ENCODE results near the gene MOK.

The MOK gene

DNA sequence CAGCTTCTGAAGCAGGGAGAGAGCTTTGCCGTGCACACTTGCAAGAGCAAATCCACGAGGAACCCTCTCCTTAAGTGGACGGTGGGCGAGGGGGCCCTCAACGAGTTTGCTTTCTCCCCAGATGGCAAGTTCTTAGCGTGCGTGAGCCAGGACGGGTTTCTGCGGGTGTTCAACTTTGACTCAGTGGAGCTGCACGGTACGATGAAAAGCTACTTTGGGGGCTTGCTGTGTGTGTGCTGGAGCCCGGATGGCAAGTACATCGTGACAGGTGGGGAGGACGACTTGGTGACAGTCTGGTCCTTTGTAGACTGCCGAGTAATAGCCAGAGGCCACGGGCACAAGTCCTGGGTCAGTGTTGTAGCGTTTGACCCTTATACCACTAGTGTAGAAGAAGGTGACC lies 96.2 kb downstream of the MOK start:
- no peak for DNase-seq (ENCODE audit: low read depth in 2 of 2, low spot score in 1 of 2)

DNA sequence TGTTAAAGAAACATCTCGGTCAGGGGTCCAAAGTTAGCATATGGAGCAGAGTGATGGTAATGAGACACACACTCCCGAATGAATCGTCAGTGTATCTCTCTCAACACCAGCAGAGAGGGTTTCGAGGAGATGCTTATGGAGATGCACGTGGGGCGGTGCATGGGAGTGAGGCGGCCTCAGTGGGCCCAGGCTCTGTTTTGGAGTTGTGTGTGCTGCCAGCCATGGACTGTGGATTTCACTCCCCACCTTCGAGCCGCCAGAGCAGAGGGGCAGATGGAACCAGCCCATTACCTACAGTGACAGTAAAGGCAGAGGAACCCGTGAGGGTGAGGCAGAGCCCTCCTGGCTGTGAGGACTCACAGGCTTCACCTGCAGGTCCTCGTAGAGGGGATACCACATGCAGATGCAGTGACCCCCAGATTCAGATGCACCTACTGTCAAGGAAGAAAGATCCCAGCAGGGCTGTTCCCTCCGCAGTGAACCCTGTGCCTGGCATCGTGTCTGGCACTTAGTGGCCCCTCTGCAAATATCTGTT lies 97.1 kb downstream of the MOK start:
- no peak for DNase-seq (ENCODE audit: low read depth in 2 of 2, low spot score in 1 of 2)

DNA sequence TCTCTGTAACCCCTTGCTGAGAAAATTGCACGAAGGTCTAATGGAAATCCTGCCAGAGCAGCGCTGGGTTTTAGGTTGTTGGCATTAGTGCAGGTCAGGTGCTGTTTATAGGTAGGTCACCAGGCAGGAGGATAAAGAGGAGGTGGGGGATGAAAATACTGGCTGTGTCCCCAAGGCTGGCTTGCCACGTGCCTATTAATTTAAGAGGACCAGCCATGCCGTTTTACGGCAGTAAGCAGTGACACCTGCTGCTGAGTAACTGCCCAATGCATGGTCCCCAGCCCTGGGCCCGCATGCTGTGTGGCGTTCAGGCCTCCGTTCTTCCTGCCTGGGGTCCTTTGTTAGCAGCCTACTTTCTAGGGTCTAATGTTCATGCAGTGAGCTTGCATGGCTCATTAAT lies 98.0 kb downstream of the MOK start:
- DNase-seq (ENCODE audit: low read depth in 2 of 2, low spot score in 1 of 2): no peak

DNA sequence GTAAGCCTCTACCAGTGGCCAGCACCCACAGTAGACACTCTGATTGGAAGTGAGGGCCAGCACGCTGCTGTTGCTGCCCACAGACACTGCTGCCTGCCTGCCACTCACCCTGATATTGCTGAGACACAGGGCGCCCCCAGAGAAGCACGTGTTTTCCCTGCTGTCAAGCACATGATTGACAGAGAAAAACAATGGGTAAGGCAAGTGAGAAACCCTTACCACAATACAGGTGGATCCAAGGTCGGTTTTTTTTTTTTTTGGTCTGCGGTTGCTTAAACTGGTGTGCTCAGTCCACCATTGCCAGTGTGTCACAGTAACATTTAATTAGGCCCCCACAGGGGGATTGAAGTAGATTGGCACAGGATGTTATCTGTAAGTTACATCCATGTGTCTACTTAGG lies 99.4 kb downstream of the MOK start:
- DNase-seq (ENCODE audit: low read depth in 2 of 2, low spot score in 1 of 2): no peak

DNA sequence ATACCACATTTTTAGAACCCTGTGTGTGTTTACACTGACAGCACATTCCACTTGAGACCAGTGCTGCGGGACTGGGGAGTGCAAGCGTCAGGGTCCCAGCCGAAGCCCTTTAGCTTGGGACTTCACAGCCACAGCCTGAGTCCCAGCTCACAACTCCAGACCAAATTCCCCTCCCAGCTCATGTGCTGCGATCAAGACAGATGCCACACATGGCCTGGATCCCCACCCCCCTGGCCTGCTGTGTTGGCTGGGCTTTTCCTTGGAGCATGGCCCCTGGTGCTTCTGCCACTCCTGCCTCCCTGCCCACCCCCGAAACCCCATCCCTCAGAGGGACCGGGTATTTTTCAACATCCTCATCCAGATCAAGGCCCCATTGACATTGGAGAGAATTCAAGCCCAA lies 101.6 kb downstream of the MOK start:
- DNase-seq (ENCODE audit: low read depth in 2 of 2, low spot score in 1 of 2): no peak

GRCh38 chr14:102202944-102203343 lies 102.0 kb downstream of the MOK start:
- DNase-seq (ENCODE audit: low read depth in 2 of 2, low spot score in 1 of 2): no peak

DNA sequence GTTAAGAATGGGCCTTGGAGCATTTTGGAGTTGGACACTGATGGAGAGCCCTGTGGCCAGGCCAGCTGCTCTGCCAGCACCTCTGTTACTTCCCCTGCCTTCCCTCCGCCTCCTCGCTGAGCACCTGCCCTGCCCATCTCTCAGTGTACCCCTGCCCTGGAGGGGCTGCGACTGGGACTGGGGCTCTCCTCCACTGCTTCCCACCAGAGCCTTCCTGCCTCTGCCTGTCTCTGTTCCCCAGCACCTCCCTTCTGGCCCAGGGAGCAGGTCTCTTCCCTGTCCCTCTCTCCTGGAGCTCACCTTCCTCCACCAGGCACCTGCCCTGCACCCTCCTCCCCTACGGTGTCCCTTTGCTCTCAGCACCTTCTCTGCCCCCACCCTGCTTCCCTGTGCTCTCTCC lies 103.2 kb downstream of the MOK start:
- DNase-seq (ENCODE audit: low read depth in 2 of 2, low spot score in 1 of 2): no peak

GRCh38 chr14:102201353-102201738 lies 103.6 kb downstream of the MOK start:
- no peak for DNase-seq (ENCODE audit: low read depth in 2 of 2, low spot score in 1 of 2)

- DNase-seq (ENCODE audit: low read depth in 2 of 2, low spot score in 1 of 2): no peak
Measured at GRCh38 chr14:102200690-102201352, 104.1 kb downstream of the MOK start.

- DNase-seq (ENCODE audit: low read depth in 2 of 2, low spot score in 1 of 2): no peak
Measured at GRCh38 chr14:102197317-102197853, 107.6 kb downstream of the MOK start.

DNA sequence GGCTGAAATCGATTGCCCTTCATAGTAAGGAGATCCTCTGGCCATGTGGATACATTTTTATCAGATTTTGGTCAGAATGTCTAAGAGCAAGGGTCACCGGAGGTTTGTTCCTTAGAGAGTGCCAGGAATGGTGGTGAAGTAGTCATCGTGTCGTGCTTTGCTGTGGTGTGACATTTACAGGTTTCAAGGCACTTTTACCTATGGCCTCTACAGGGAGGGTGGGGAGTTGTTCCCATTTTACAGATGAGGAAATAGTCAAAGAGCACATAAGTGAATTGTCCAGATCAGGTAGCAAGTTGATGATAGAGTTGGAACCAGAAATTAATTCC lies 108.1 kb downstream of the MOK start:
- no peak for DNase-seq (ENCODE audit: low read depth in 2 of 2, low spot score in 1 of 2)

GRCh38 chr14:102196039-102196901 lies 108.7 kb downstream of the MOK start:
- no peak for DNase-seq (ENCODE audit: low read depth in 2 of 2, low spot score in 1 of 2)

GRCh38 chr14:102195446-102195845 lies 109.5 kb downstream of the MOK start:
- DNase-seq (ENCODE audit: low read depth in 2 of 2, low spot score in 1 of 2): no peak

DNA sequence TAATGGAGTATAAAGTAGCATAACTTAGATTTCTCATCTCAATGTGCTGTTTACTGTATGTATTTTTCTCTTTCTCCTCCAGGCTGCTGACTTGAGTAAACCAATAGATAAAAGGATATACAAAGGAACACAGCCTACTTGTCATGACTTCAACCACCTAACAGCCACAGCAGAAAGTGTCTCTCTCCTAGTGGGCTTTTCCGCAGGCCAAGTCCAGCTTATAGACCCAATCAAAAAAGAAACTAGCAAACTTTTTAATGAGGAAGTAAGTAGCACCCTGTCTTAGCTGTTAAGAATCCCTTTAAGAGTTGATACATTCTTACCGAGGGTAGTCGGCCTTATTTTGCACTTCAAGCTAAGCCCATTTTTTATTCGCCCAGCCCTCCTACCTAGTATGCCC lies 110.1 kb downstream of the MOK start:
- DNase-seq (ENCODE audit: low read depth in 2 of 2, low spot score in 1 of 2): no peak

- no peak for DNase-seq (ENCODE audit: low read depth in 2 of 2, low spot score in 1 of 2)
Measured at GRCh38 chr14:102192840-102193502, 112.0 kb downstream of the MOK start.

DNA sequence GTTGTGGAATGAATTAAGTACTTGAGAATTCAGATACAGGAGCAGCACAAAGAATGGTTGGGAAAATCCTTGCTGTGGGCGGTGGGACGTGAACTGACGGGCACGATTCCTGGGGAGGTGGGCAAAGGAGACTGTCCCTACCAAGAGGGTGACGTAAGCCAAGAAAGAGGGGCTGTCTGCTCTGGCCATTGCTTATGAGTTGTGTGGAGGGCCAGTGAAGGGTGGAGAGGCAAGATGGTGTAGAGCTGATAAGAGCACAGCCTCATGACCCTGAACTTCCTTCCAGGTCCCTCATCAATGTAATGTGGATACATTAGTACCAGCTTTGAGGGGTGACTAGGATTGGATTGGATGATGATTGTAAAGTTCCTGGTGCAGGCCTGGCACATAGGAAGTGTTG lies 115.1 kb downstream of the MOK start:
- DNase-seq (ENCODE audit: low read depth in 2 of 2, low spot score in 1 of 2): no peak

- DNase-seq (ENCODE audit: low read depth in 2 of 2, low spot score in 1 of 2): no peak
Measured at GRCh38 chr14:102188187-102188586, 116.8 kb downstream of the MOK start.

- DNase-seq (ENCODE audit: low read depth in 2 of 2, low spot score in 1 of 2): no peak
Measured at GRCh38 chr14:102187568-102188001, 117.4 kb downstream of the MOK start.

DNA sequence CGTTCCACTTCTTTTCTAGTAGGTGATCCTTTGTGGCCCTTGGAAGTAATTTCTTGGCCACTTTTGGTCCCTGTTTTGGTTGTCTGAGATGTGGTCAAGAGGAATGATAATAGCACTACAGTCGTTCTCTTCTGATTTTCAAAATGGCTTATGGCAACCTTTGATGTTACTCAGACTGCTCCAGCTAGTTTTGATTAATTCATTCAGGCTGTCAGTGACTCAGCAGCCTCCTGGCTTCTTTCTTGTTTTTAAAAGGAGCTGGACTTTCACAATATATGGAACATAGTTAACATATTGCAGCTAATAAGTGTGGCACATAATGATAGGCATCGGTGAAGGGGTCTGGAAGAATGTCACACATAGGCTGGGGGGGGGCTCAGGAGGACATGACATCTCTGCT lies 117.9 kb downstream of the MOK start:
- DNase-seq (ENCODE audit: low read depth in 2 of 2, low spot score in 1 of 2): no peak

- no peak for DNase-seq (ENCODE audit: low read depth in 2 of 2, low spot score in 1 of 2)
Measured at GRCh38 chr14:102185360-102185759, 119.6 kb downstream of the MOK start.

DNA sequence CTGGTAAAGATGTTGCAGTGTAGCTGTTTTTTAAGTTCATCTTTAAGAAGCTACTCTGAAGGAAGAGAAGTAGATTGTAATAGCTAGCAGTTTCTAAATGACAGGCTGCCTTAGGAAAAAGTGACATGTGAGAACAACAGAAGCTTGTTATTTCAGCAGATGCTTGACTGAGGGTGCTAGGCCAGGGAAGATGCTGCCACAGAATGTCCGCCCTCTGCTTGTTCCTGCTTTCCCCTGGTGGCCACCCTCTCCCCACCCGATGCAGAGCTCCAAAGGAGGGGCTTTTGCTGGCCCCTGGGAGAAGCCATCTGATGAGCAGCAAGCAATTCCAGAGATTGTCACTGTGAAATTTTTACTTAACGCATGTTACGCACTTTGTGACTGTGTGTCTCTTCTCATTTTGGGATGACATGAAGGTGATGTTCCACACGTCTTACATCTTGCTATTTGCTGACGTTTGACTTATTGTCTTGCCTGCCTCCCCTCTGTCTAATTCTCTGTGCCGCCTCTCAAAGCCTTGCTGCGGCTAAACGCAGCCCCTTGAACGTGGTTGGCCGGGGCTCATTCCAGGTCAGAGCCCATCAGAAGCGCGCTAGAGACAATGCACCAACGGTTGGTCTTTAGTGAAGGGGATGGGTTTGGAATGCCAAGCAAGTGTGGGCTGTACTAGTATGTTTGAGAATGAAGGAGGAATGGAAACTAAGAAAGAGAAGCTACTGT lies 120.5 kb downstream of the MOK start:
- no peak for DNase-seq (ENCODE audit: low read depth in 2 of 2, low spot score in 1 of 2)
